Mucosa of descending colon (tissue), 3 donors: ENCODE measurements around the gene C1orf115. TPM values are rescaled to one million over a fixed set of nuclear protein-coding genes. Genes with fewer than 3 reads are reported as not detected.
"Not testable (repeated sequence)": the region's sequence is repeated elsewhere in the genome, so short reads cannot be mapped to it uniquely, and the experiment has no call there.

Source experiments
- ATAC-seq: fragments of 200-7000 bp; cut with Tn5 transposase; one replicate; pipeline ENCODE4 v1.9.1; 2020; ENCODE audit warnings: mild to moderate bottlenecking, moderate library complexity
- DNase-seq, 3 donors: peaks; one replicate each; pipeline ENCODE4 v3.0.0-alpha.2; 2020
- H3K36me3 ChIP-seq: fragments of 200-600 bp; one replicate; pipeline ENCODE4 v1.8.0; 2021; ENCODE audit warnings: low read depth, mild to moderate bottlenecking
- H3K4me1 ChIP-seq: fragments of 200-600 bp; one replicate; pipeline ENCODE4 v1.8.0; 2021; ENCODE audit warnings: low read depth, mild to moderate bottlenecking
- H3K4me3 ChIP-seq: fragments of 200-600 bp; one replicate; pipeline ENCODE4 v1.8.0; 2021; ENCODE audit warnings: mild to moderate bottlenecking
- H3K9me3 ChIP-seq: fragments of 200-600 bp; one replicate; pipeline ENCODE4 v1.8.0; 2021; ENCODE audit warnings: mild to moderate bottlenecking
- CTCF ChIP-seq: fragments of 200-600 bp; IDR thresholded peaks from one replicate; pipeline ENCODE4 v1.8.0; 2022; ENCODE audit warnings: antibody characterized with exemption, mild to moderate bottlenecking
- intact Hi-C, 2 donors: fragments of 100-400 bp; cut with DNase I in 1 of 2; cut with micrococcal nuclease in 1 of 2; formaldehyde crosslinking; loops; one replicate each; pipeline versions ENCODE4 v1.11.0 to v1.11.1; 2022; cut with DNase I, micrococcal nuclease
- total RNA-seq, 3 donors: library from RNA; stranded (reverse); fragmentation: NEBNext Ultra II Directional in 2 of 3; extraction: Animal tissue kit (Norgen Biotek cat#: 25700) in 2 of 3; gene quantifications; one replicate each; pipeline versions ENCODE4 v1.2.1 to v1.2.4, GENCODE V29; 2021 to 2023
- donor health status: DM: no; HTN: no; CAD: no; lungs with moderate emphysema.
- donor health status: DM: no; HTN: no; CAD: no.
- donor health status: DM: no; HTN: yes; CAD: no.

The C1orf115 gene
- total RNA-seq, 3 donors from 2014 or later = 53.2 to 108 (median 85.2) TPM

DNA sequence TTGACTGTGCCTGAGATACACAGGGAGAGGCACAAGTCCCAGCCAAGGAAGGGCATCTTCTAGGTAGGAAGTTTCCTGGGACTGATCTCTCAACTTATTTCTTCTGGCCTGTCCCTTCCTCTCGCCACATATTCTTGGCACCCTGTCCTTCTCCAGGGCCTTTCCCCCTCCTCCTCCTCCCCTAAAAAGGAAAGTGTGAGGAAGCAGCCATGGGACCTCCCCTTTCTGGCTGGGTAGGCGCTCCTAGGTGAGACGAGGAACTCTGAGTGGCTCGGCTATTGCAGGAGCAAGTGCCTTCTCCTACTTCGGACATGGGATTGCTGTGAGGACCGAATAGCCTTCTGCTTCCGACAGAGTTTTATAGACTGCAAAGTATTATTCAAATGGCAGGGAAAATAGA, 42.5 kb downstream of the C1orf115 start:
- Histone ChIP-seq H3K9me3 (no peaks in the 10 kb centered on the region), H3K4me3 (no peak overlapping the region), H3K36me3 (no peaks in the 10 kb centered on the region), H3K4me1 (peaks cover 11% of the 10 kb centered on the region)
- DNase-seq (no peak), ATAC-seq (no peak)
- intact Hi-C loops = no loop called here
- no peak for TF ChIP-seq CTCF

DNA sequence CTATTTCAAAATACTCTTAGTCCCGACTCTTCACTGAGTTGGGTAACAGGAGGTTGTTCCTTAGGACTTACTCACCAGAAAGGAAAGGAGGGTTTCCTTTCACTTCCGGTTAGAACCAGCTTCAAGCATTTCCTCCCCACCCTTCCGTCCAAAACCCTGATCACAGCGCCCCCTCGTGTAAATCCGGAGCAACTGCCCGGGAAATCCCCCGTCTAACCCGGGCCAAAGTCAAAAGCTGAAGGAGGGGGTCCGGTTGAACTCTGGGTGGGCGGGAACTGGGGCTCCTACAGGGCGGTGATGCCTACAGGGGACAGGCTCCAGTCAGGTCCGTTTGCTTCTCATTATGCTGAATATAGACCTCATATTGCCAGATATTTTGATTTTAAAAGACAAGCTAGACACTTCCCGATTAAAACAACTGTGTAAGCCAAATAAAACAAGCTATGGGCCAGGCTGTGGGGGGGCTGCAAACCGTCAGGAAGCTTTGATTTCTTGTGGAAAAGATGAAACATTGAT, 43.0 kb downstream of the C1orf115 start:
- intact Hi-C loops = no loop called here
- H3K4me1 ChIP-seq = peaks cover 11% of the 10 kb centered on the region
- no peak overlapping the region for H3K4me3 ChIP-seq
- peak; percentile 93 for ATAC-seq
- H3K36me3 ChIP-seq = no peaks in the 10 kb centered on the region
- DNase-seq = peak; percentile 76 to 82 (median 78)
- peak; percentile 65 for TF ChIP-seq CTCF
- no peaks in the 10 kb centered on the region for H3K9me3 ChIP-seq

GRCh38 chr1:220734571-220735326, 44.6 kb downstream of the C1orf115 start:
- Histone ChIP-seq H3K9me3 (no peaks in the 10 kb centered on the region), H3K4me3 (no peak overlapping the region), H3K4me1 (peaks cover 11% of the 10 kb centered on the region), H3K36me3 (no peaks in the 10 kb centered on the region)
- ATAC-seq = peak; percentile 95
- no peak for TF ChIP-seq CTCF
- DNase-seq = peak in 1 of 3 donors; percentile 60
- intact Hi-C loops = no loop called here

GRCh38 chr1:220736283-220736682, 46.1 kb downstream of the C1orf115 start:
- H3K36me3 ChIP-seq, intact Hi-C loops, DNase-seq, H3K4me3 ChIP-seq, H3K9me3 ChIP-seq, ATAC-seq: not testable (repeated sequence)
- peaks cover 11% of the 10 kb centered on the region for H3K4me1 ChIP-seq

GRCh38 chr1:220741349-220741748, 51.2 kb downstream of the C1orf115 start:
- intact Hi-C loops = no loop called here
- no peaks in the 10 kb centered on the region for H3K4me1 ChIP-seq
- no peaks in the 10 kb centered on the region for H3K36me3 ChIP-seq
- no peak overlapping the region for H3K4me3 ChIP-seq
- TF ChIP-seq CTCF = no peak
- no peaks in the 10 kb centered on the region for H3K9me3 ChIP-seq
- DNase-seq (no peak), ATAC-seq (no peak)

GRCh38 chr1:220741825-220742224, 51.7 kb downstream of the C1orf115 start:
- ATAC-seq (no peak), DNase-seq (no peak)
- Histone ChIP-seq H3K4me1 (no peaks in the 10 kb centered on the region), H3K36me3 (no peaks in the 10 kb centered on the region), H3K9me3 (no peaks in the 10 kb centered on the region), H3K4me3 (no peak overlapping the region)
- intact Hi-C loops = no loop called here
- no peak for TF ChIP-seq CTCF
